Vagina (tissue), 2 donors: ENCODE results near the gene ETV5. TPM values are rescaled to one million over a fixed set of nuclear protein-coding genes. Genes with fewer than 3 reads are reported as not detected.

Experiments
- DNase-seq, 2 donors: peaks; one replicate each; pipeline ENCODE4 v3.0.0-alpha.2; 2017; ENCODE audit errors: extremely low spot score in 2 of 2
- H3K27ac ChIP-seq: fragments of 200-600 bp; sonication (generic); one replicate; pipeline ENCODE4 v1.5.1; 2019
- H3K27me3 ChIP-seq: fragments of 200-600 bp; sonication (generic); one replicate; pipeline ENCODE4 v1.5.1; 2019
- H3K36me3 ChIP-seq, 2 donors: fragments of 200-600 bp; sonication (generic); one replicate each; pipeline ENCODE4 v1.5.1; 2017 to 2019
- H3K4me1 ChIP-seq: fragments of 200-600 bp; sonication (generic); one replicate; pipeline ENCODE4 v1.5.1; 2019
- H3K4me3 ChIP-seq, 2 donors: fragments of 200-600 bp; sonication (generic); 1 replicate in 1 of 2; 2 replicates in 1 of 2; pipeline ENCODE4 v1.5.1; 2016 to 2019
- H3K9me3 ChIP-seq: fragments of 200-600 bp; sonication (generic); one replicate; pipeline ENCODE4 v1.5.1; 2019
- CTCF ChIP-seq, 3 experiments: fragments of 450-650 bp in 2 of 3; fragments of 200-600 bp in 1 of 3; sonication (generic) in 1 of 3; IDR thresholded peaks; one replicate each; pipeline ENCODE4 v1.5.1; 2017 to 2019; ENCODE audit warnings: antibody characterized with exemption in 3 of 3, mild to moderate bottlenecking in 2 of 3, moderate library complexity in 2 of 3
- POLR2A ChIP-seq, 2 donors: fragments of 450-650 bp; IDR thresholded peaks; one replicate each; pipeline ENCODE4 v1.6.1; 2017; ENCODE audit warnings: antibody characterized with exemption in 2 of 2, mild to moderate bottlenecking in 2 of 2, moderate library complexity in 2 of 2
- POLR2AphosphoS5 ChIP-seq, 2 donors: sonication (generic); formaldehyde crosslinking; IDR thresholded peaks; one replicate each; pipeline ENCODE4 v1.9.0; 2017; ENCODE audit warnings: antibody characterized with exemption in 2 of 2, mild to moderate bottlenecking in 2 of 2, low read depth in 1 of 2; ENCODE audit not compliant: insufficient read depth in 1 of 2
- intact Hi-C: fragments of 100-400 bp; cut with DNase I; formaldehyde crosslinking; loops from one replicate; pipeline ENCODE4 v1.15.1; 2023
- total RNA-seq: library from RNA; depleted of rRNA; stranded (reverse); fragments of >200 nt; gene quantifications from one replicate; pipeline ENCODE4 v1.2.3, GENCODE V29; 2016

Gene ETV5
- total RNA-seq, 1 donor from 2014 or later = 18.4 TPM

- no peak for TF ChIP-seq CTCF (IDR thresholded peaks at IDR 0.05)
- TF ChIP-seq POLR2AphosphoS5 (IDR thresholded peaks at IDR 0.05; ENCODE audit: insufficient read depth in 1 of 2, low read depth in 1 of 2) = no peak
- TF ChIP-seq POLR2A (IDR thresholded peaks at IDR 0.05) = no peak
- H3K36me3 ChIP-seq = peaks cover 0 to 5% of the 10 kb centered on the region in 2 donors
- no peak overlapping the region for H3K27ac ChIP-seq
- peaks cover 6% of the 10 kb centered on the region for H3K9me3 ChIP-seq
- H3K4me1 ChIP-seq = no peaks in the 10 kb centered on the region
- H3K4me3 ChIP-seq = no peak overlapping the region
- no peaks in the 10 kb centered on the region for H3K27me3 ChIP-seq
- DNase-seq = no peak
- intact Hi-C loops = no loop called here
Observed at GRCh38 chr3:186077466-186077865, 31.4 kb downstream of the ETV5 start.

GRCh38 chr3:186075931-186076567 lies 32.8 kb downstream of the ETV5 start:
- intact Hi-C loops = no loop called here
- Histone ChIP-seq H3K27me3 (no peaks in the 10 kb centered on the region), H3K4me1 (peaks cover 2% of the 10 kb centered on the region), H3K36me3 (peaks cover 0 to 5% of the 10 kb centered on the region in 2 donors), H3K9me3 (peaks cover 6% of the 10 kb centered on the region), H3K27ac (no peak overlapping the region), H3K4me3 (no peak overlapping the region)
- no peak for DNase-seq
- TF ChIP-seq POLR2AphosphoS5 (IDR thresholded peaks at IDR 0.05; ENCODE audit: insufficient read depth in 1 of 2, low read depth in 1 of 2) (no peak), POLR2A (IDR thresholded peaks at IDR 0.05) (no peak), CTCF (IDR thresholded peaks at IDR 0.05) (no peak)

GRCh38 chr3:186075489-186075888 lies 33.4 kb downstream of the ETV5 start:
- no peak overlapping the region for H3K4me3 ChIP-seq
- H3K27ac ChIP-seq = no peak overlapping the region
- H3K27me3 ChIP-seq = no peaks in the 10 kb centered on the region
- H3K36me3 ChIP-seq = peaks cover 0 to 5% of the 10 kb centered on the region in 2 donors
- peaks cover 5% of the 10 kb centered on the region for H3K4me1 ChIP-seq
- H3K9me3 ChIP-seq = peaks cover 6% of the 10 kb centered on the region
- no peak for DNase-seq
- intact Hi-C loops = no loop called here
- TF ChIP-seq CTCF (IDR thresholded peaks at IDR 0.05) (no peak), POLR2A (IDR thresholded peaks at IDR 0.05) (no peak), POLR2AphosphoS5 (IDR thresholded peaks at IDR 0.05; ENCODE audit: insufficient read depth in 1 of 2, low read depth in 1 of 2) (no peak)

GRCh38 chr3:186073641-186074040 lies 35.2 kb downstream of the ETV5 start:
- intact Hi-C loops = no loop called here
- H3K4me3 ChIP-seq = no peak overlapping the region
- no peaks in the 10 kb centered on the region for H3K36me3 ChIP-seq
- peaks cover 5% of the 10 kb centered on the region for H3K4me1 ChIP-seq
- no peak overlapping the region for H3K27ac ChIP-seq
- DNase-seq = no peak
- TF ChIP-seq POLR2AphosphoS5 (IDR thresholded peaks at IDR 0.05; ENCODE audit: insufficient read depth in 1 of 2, low read depth in 1 of 2) (no peak), POLR2A (IDR thresholded peaks at IDR 0.05) (no peak), CTCF (IDR thresholded peaks at IDR 0.05) (no peak)
- H3K9me3 ChIP-seq = peaks cover 6% of the 10 kb centered on the region
- no peaks in the 10 kb centered on the region for H3K27me3 ChIP-seq

GRCh38 chr3:186070996-186071395 lies 37.9 kb downstream of the ETV5 start:
- Histone ChIP-seq H3K27me3 (no peaks in the 10 kb centered on the region), H3K9me3 (peaks cover 6% of the 10 kb centered on the region)
- intact Hi-C loops = no loop called here

More at GRCh38 chr3:186070996-186071395, 37.9 kb downstream of the ETV5 start:
- Histone ChIP-seq H3K4me1 (peaks cover 5% of the 10 kb centered on the region), H3K4me3 (no peak overlapping the region), H3K36me3 (no peaks in the 10 kb centered on the region), H3K27ac (no peak overlapping the region)
- no peak for TF ChIP-seq CTCF (IDR thresholded peaks at IDR 0.05)
- no peak for TF ChIP-seq POLR2A (IDR thresholded peaks at IDR 0.05)
- no peak for TF ChIP-seq POLR2AphosphoS5 (IDR thresholded peaks at IDR 0.05; ENCODE audit: insufficient read depth in 1 of 2, low read depth in 1 of 2)
- DNase-seq = no peak
